Measurements from ENCODE around the gene TEAD1.

The TEAD1 gene

GRCh38 chr11:12705874-12706273, 31.7 kb downstream of the TEAD1 start:
- no CpG with 5 or more reads among the region's 3 CpGs for WGBS, 2 donors (ENCODE audit: extremely low coverage in 2 of 2, insufficient read length in 2 of 2, insufficient replicate concordance in 1 of 2)
- H2AK5ac ChIP-seq (ENCODE audit: low read depth, low read length) = no peak overlapping the region

GRCh38 chr11:12706545-12707499, 32.6 kb downstream of the TEAD1 start:
- H2BK5ac ChIP-seq (ENCODE audit: low read length) = no peak overlapping the region
- H2BK15ac ChIP-seq (ENCODE audit: low read length) = no peak overlapping the region
- WGBS, 2 donors (ENCODE audit: extremely low coverage in 2 of 2, insufficient read length in 2 of 2, insufficient replicate concordance in 1 of 2) = no CpG with 5 or more reads among the region's 9 CpGs
- H4K91ac ChIP-seq (ENCODE audit: low read depth, low read length, poor library complexity) = no peak overlapping the region
- H3K9me3 ChIP-seq (replicated peaks in 1 of 2; ENCODE audit: control insufficient read depth in 2 of 2, insufficient read depth in 1 of 2, low read depth in 1 of 2, low read length in 2 of 2) = no peaks in the 10 kb centered on the region
- no peak overlapping the region for H3K4me2 ChIP-seq (ENCODE audit: insufficient read depth, low read length, poor library complexity, severe bottlenecking)
- H3K9ac ChIP-seq (ENCODE audit: low read depth, low read length, poor library complexity) = no peak overlapping the region
- DNase-seq (ENCODE audit: low spot score) = no peak
- no peak overlapping the region for H2BK12ac ChIP-seq (ENCODE audit: low read length)
- peaks cover 9 to 54% of the 10 kb centered on the region in 2 donors for H3K36me3 ChIP-seq (replicated peaks in 1 of 2; ENCODE audit: control insufficient read depth in 2 of 2, insufficient read depth in 2 of 2, low read length in 2 of 2)
- H3K4me1 ChIP-seq (ENCODE audit: control insufficient read depth in 2 of 2, insufficient read depth in 1 of 2, low read depth in 1 of 2, low read length in 2 of 2) = peaks cover 0 to 18% of the 10 kb centered on the region in 2 donors
- peaks cover 11% of the 10 kb centered on the region for H3K79me1 ChIP-seq (ENCODE audit: low read depth, low read length)
- no peak overlapping the region for H3K27ac ChIP-seq (replicated peaks; ENCODE audit: low read length)
- H3K14ac ChIP-seq (ENCODE audit: low read length) = no peak overlapping the region
- no peak overlapping the region for H3K18ac ChIP-seq (ENCODE audit: low read length)
- no peak overlapping the region for H3K23ac ChIP-seq (ENCODE audit: low read depth, low read length, poor library complexity)
- no peak overlapping the region for H3K4ac ChIP-seq (ENCODE audit: low read length)
- no peak overlapping the region for H2AK5ac ChIP-seq (ENCODE audit: low read depth, low read length)
- H2AFZ ChIP-seq (ENCODE audit: low read length) = no peak overlapping the region
- no peak overlapping the region for H2BK120ac ChIP-seq (ENCODE audit: low read depth, low read length)
- no peak overlapping the region for H3K4me3 ChIP-seq (ENCODE audit: low read length in 2 of 2)
- no peaks in the 10 kb centered on the region for H3K27me3 ChIP-seq (ENCODE audit: control insufficient read depth in 3 of 3, insufficient read depth in 3 of 3, low read depth in 1 of 3, low read length in 3 of 3)
- H4K8ac ChIP-seq (ENCODE audit: low read depth, low read length) = no peak overlapping the region

More at GRCh38 chr11:12705874-12706273, 31.7 kb downstream of the TEAD1 start:
- no peak overlapping the region for H2BK12ac ChIP-seq (ENCODE audit: low read length)
- no peak overlapping the region for H3K4me2 ChIP-seq (ENCODE audit: insufficient read depth, low read length, poor library complexity, severe bottlenecking)
- H3K27ac ChIP-seq (replicated peaks; ENCODE audit: low read length) = no peak overlapping the region
- no peak overlapping the region for H3K14ac ChIP-seq (ENCODE audit: low read length)
- H3K9me3 ChIP-seq (replicated peaks in 1 of 2; ENCODE audit: control insufficient read depth in 2 of 2, insufficient read depth in 1 of 2, low read depth in 1 of 2, low read length in 2 of 2) = no peaks in the 10 kb centered on the region
- DNase-seq (ENCODE audit: low spot score) = no peak
- H3K4me3 ChIP-seq (ENCODE audit: low read length in 2 of 2) = no peak overlapping the region
- no peak overlapping the region for H3K23ac ChIP-seq (ENCODE audit: low read depth, low read length, poor library complexity)
- H4K91ac ChIP-seq (ENCODE audit: low read depth, low read length, poor library complexity) = no peak overlapping the region
- H3K79me1 ChIP-seq (ENCODE audit: low read depth, low read length) = peaks cover 11% of the 10 kb centered on the region
- H2BK120ac ChIP-seq (ENCODE audit: low read depth, low read length) = no peak overlapping the region
- H3K4ac ChIP-seq (ENCODE audit: low read length) = no peak overlapping the region
- peaks cover 6 to 54% of the 10 kb centered on the region in 2 donors for H3K36me3 ChIP-seq (replicated peaks in 1 of 2; ENCODE audit: control insufficient read depth in 2 of 2, insufficient read depth in 2 of 2, low read length in 2 of 2)
- no peak overlapping the region for H2BK15ac ChIP-seq (ENCODE audit: low read length)
- H3K27me3 ChIP-seq (ENCODE audit: control insufficient read depth in 3 of 3, insufficient read depth in 3 of 3, low read depth in 1 of 3, low read length in 3 of 3) = no peaks in the 10 kb centered on the region
- no peak overlapping the region for H3K18ac ChIP-seq (ENCODE audit: low read length)
- no peak overlapping the region for H4K8ac ChIP-seq (ENCODE audit: low read depth, low read length)
- H2BK5ac ChIP-seq (ENCODE audit: low read length) = no peak overlapping the region
- no peak overlapping the region for H2AFZ ChIP-seq (ENCODE audit: low read length)
- no peak overlapping the region for H3K9ac ChIP-seq (ENCODE audit: low read depth, low read length, poor library complexity)
- H3K4me1 ChIP-seq (ENCODE audit: control insufficient read depth in 2 of 2, insufficient read depth in 1 of 2, low read depth in 1 of 2, low read length in 2 of 2) = peaks cover 0 to 18% of the 10 kb centered on the region in 2 donors

GRCh38 chr11:12707500-12707880, 33.3 kb downstream of the TEAD1 start:
- H3K4me2 ChIP-seq (ENCODE audit: insufficient read depth, low read length, poor library complexity, severe bottlenecking) = no peak overlapping the region
- H2BK5ac ChIP-seq (ENCODE audit: low read length) = no peak overlapping the region
- H3K4ac ChIP-seq (ENCODE audit: low read length) = no peak overlapping the region
- no peak overlapping the region for H4K8ac ChIP-seq (ENCODE audit: low read depth, low read length)
- no peak overlapping the region for H4K91ac ChIP-seq (ENCODE audit: low read depth, low read length, poor library complexity)
- no peak overlapping the region for H3K9ac ChIP-seq (ENCODE audit: low read depth, low read length, poor library complexity)
- no peak overlapping the region for H3K23ac ChIP-seq (ENCODE audit: low read depth, low read length, poor library complexity)
- H3K14ac ChIP-seq (ENCODE audit: low read length) = no peak overlapping the region
- H2BK120ac ChIP-seq (ENCODE audit: low read depth, low read length) = no peak overlapping the region
- H2BK12ac ChIP-seq (ENCODE audit: low read length) = no peak overlapping the region
- H3K18ac ChIP-seq (ENCODE audit: low read length) = no peak overlapping the region
- no peak overlapping the region for H2AFZ ChIP-seq (ENCODE audit: low read length)
- H3K27ac ChIP-seq (replicated peaks; ENCODE audit: low read length) = no peak overlapping the region
- H3K79me1 ChIP-seq (ENCODE audit: low read depth, low read length) = peaks cover 11% of the 10 kb centered on the region
- H3K27me3 ChIP-seq (ENCODE audit: control insufficient read depth in 3 of 3, insufficient read depth in 3 of 3, low read depth in 1 of 3, low read length in 3 of 3) = no peaks in the 10 kb centered on the region
- no peak overlapping the region for H2BK15ac ChIP-seq (ENCODE audit: low read length)
- H3K9me3 ChIP-seq (replicated peaks in 1 of 2; ENCODE audit: control insufficient read depth in 2 of 2, insufficient read depth in 1 of 2, low read depth in 1 of 2, low read length in 2 of 2) = no peaks in the 10 kb centered on the region
- peaks cover 0 to 14% of the 10 kb centered on the region in 2 donors for H3K4me1 ChIP-seq (ENCODE audit: control insufficient read depth in 2 of 2, insufficient read depth in 1 of 2, low read depth in 1 of 2, low read length in 2 of 2)
- H3K4me3 ChIP-seq (ENCODE audit: low read length in 2 of 2) = no peak overlapping the region
- DNase-seq (ENCODE audit: low spot score) = no peak
- no peak overlapping the region for H2AK5ac ChIP-seq (ENCODE audit: low read depth, low read length)
- H3K36me3 ChIP-seq (replicated peaks in 1 of 2; ENCODE audit: control insufficient read depth in 2 of 2, insufficient read depth in 2 of 2, low read length in 2 of 2) = peaks cover 9 to 50% of the 10 kb centered on the region in 2 donors

GRCh38 chr11:12711496-12711895, 37.3 kb downstream of the TEAD1 start:
- no peak overlapping the region for H3K4me2 ChIP-seq (ENCODE audit: insufficient read depth, low read length, poor library complexity, severe bottlenecking)
- no peak overlapping the region for H4K8ac ChIP-seq (ENCODE audit: low read depth, low read length)
- H3K4ac ChIP-seq (ENCODE audit: low read length) = no peak overlapping the region
- no peak overlapping the region for H2BK5ac ChIP-seq (ENCODE audit: low read length)
- peaks cover 9% of the 10 kb centered on the region for H3K79me1 ChIP-seq (ENCODE audit: low read depth, low read length)
- no peak overlapping the region for H3K14ac ChIP-seq (ENCODE audit: low read length)
- no peak overlapping the region for H3K23ac ChIP-seq (ENCODE audit: low read depth, low read length, poor library complexity)
- no peak overlapping the region for H3K27ac ChIP-seq (replicated peaks; ENCODE audit: low read length)
- no peaks in the 10 kb centered on the region for H3K9me3 ChIP-seq (replicated peaks in 1 of 2; ENCODE audit: control insufficient read depth in 2 of 2, insufficient read depth in 1 of 2, low read depth in 1 of 2, low read length in 2 of 2)
- no peak overlapping the region for H3K9ac ChIP-seq (ENCODE audit: low read depth, low read length, poor library complexity)
- H2BK120ac ChIP-seq (ENCODE audit: low read depth, low read length) = no peak overlapping the region
- DNase-seq (ENCODE audit: low spot score) = no peak
- H3K4me3 ChIP-seq (ENCODE audit: low read length in 2 of 2) = no peak overlapping the region
- H3K36me3 ChIP-seq (replicated peaks in 1 of 2; ENCODE audit: control insufficient read depth in 2 of 2, insufficient read depth in 2 of 2, low read length in 2 of 2) = peaks cover 3 to 24% of the 10 kb centered on the region in 2 donors
- no peak overlapping the region for H2AFZ ChIP-seq (ENCODE audit: low read length)
- no peak overlapping the region for H2BK15ac ChIP-seq (ENCODE audit: low read length)
- no CpG with 5 or more reads among the region's 1 CpG for WGBS, 2 donors (ENCODE audit: extremely low coverage in 2 of 2, insufficient read length in 2 of 2, insufficient replicate concordance in 1 of 2)
- H3K27me3 ChIP-seq (ENCODE audit: control insufficient read depth in 3 of 3, insufficient read depth in 3 of 3, low read depth in 1 of 3, low read length in 3 of 3) = no peaks in the 10 kb centered on the region
- peaks cover 6 to 20% of the 10 kb centered on the region in 2 donors for H3K4me1 ChIP-seq (ENCODE audit: control insufficient read depth in 2 of 2, insufficient read depth in 1 of 2, low read depth in 1 of 2, low read length in 2 of 2)
- H4K91ac ChIP-seq (ENCODE audit: low read depth, low read length, poor library complexity) = no peak overlapping the region
- no peak overlapping the region for H2AK5ac ChIP-seq (ENCODE audit: low read depth, low read length)
- no peak overlapping the region for H2BK12ac ChIP-seq (ENCODE audit: low read length)
- H3K18ac ChIP-seq (ENCODE audit: low read length) = no peak overlapping the region

Data from neuronal stem cell (in vitro differentiated cells).